ENCODE measurements around the gene TRMT11.

The TRMT11 gene

DNA sequence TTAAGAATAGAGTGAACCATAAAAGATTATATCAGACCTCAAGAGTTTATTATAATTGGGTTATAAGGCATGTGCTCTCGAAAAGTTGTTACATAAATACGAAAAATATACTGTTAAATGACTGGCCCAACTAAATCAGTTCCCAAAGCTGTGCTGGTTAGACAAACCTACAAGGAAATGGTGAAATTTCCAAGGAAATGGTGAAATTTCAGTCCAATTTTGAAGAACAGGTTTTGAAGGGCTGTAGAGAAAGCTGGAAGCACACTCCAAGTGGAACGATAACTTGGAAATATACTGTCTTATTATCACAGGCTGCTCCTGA, 400 bp upstream of the TRMT11 start:
- Histone ChIP-seq H3K4ac (ENCODE audit: low read depth, low read length) (no peak overlapping the region), H3K14ac (ENCODE audit: low read length) (no peak overlapping the region), H3K27me3 (ENCODE audit: insufficient read depth, low read length) (no peaks in the 10 kb centered on the region), H4K91ac (ENCODE audit: low read depth, low read length) (no peak overlapping the region), H2BK5ac (ENCODE audit: low read depth, low read length, poor library complexity) (no peak overlapping the region), H3K9me3 (ENCODE audit: insufficient read depth, low read depth, low read length) (no peaks in the 10 kb centered on the region), H2BK12ac (ENCODE audit: low read length) (no peak overlapping the region), H3K79me2 (ENCODE audit: control insufficient read depth, insufficient read depth, low read length, poor library complexity) (peaks cover 5% of the 10 kb centered on the region), H3K79me1 (ENCODE audit: low read length) (peaks cover 5% of the 10 kb centered on the region), H3K27ac (ENCODE audit: low read depth, low read length) (peak overlapping the region; percentile 36), H3K4me1 (ENCODE audit: control insufficient read depth in 1 of 2, insufficient read depth in 2 of 2, low read length in 2 of 2) (peaks cover 0 to 3% of the 10 kb centered on the region in 2 experiments), H4K8ac (ENCODE audit: low read depth, low read length) (peak overlapping the region; percentile 63), H3K36me3 (ENCODE audit: control insufficient read depth in 1 of 2, insufficient read depth in 2 of 2, low read length in 2 of 2) (no peaks in the 10 kb centered on the region), H2AK5ac (ENCODE audit: low read length) (no peak overlapping the region), H2BK120ac (ENCODE audit: insufficient read depth, low read length, poor library complexity) (no peak overlapping the region), H2AFZ (ENCODE audit: insufficient read depth, low read length, poor library complexity) (no peak overlapping the region), H3K23ac (ENCODE audit: low read length) (no peak overlapping the region), H3K4me2 (ENCODE audit: low read length) (peak overlapping the region; percentile 77), H3K9ac (ENCODE audit: low read length) (no peak overlapping the region), H3K18ac (ENCODE audit: low read length) (no peak overlapping the region), H4K12ac (ENCODE audit: low read depth, low read length) (peak overlapping the region; percentile 21), H3K4me3 (ENCODE audit: low read depth, low read length) (peak overlapping the region; percentile 86)
- no CpG with 5 or more reads among the region's 3 CpGs for WGBS (ENCODE audit: extremely low coverage, insufficient coverage, insufficient read length)
- peak in 1 of 2 donors; percentile 75 for DNase-seq

DNA sequence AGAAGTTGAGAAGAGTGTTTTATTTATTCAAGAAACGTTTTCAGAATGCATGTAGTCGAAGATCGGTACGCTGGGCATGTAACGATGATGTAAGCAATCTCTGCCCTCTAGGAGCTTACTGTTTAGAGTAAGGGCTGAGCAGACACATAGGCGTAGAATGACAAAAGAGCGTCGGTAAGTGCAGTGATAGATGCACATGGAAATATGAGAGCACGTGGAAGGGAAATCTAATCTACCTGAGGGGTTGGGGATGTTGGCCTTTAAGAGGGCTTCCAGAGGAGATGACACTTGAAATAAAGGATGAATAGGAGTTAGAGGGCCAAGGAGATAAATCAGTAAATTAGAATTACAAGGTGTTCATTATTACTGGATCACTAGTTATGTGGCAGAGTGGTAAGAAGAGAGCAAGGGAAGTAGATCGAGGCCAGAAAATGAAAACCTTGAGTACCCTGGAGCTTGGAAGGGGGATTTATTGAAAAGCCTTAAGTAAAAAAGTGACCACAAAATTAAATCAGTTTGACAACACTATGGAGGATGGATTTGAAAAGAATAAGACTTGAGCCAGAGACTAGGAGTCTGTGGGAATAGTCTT, 782 bp downstream of the TRMT11 start:
- DNase-seq, result no peak
- Histone ChIP-seq H3K4ac (ENCODE audit: low read depth, low read length) (peak overlapping the region; percentile 71), H3K4me1 (ENCODE audit: control insufficient read depth in 1 of 2, insufficient read depth in 2 of 2, low read length in 2 of 2) (peaks cover 0 to 3% of the 10 kb centered on the region in 2 experiments), H3K14ac (ENCODE audit: low read length) (peak overlapping the region; percentile 82), H4K8ac (ENCODE audit: low read depth, low read length) (peak overlapping the region; percentile 98), H2BK5ac (ENCODE audit: low read depth, low read length, poor library complexity) (no peak overlapping the region), H2AK5ac (ENCODE audit: low read length) (no peak overlapping the region), H4K91ac (ENCODE audit: low read depth, low read length) (peak overlapping the region; percentile 89), H3K4me3 (ENCODE audit: low read depth, low read length) (peak overlapping the region; percentile 86), H3K4me2 (ENCODE audit: low read length) (peak overlapping the region; percentile 77), H2BK120ac (ENCODE audit: insufficient read depth, low read length, poor library complexity) (no peak overlapping the region), H3K79me2 (ENCODE audit: control insufficient read depth, insufficient read depth, low read length, poor library complexity) (peaks cover 7% of the 10 kb centered on the region), H3K27me3 (ENCODE audit: insufficient read depth, low read length) (no peaks in the 10 kb centered on the region), H3K9me3 (ENCODE audit: insufficient read depth, low read depth, low read length) (no peaks in the 10 kb centered on the region), H3K27ac (ENCODE audit: low read depth, low read length) (peak overlapping the region; percentile 76), H3K79me1 (ENCODE audit: low read length) (peaks cover 5% of the 10 kb centered on the region), H2AFZ (ENCODE audit: insufficient read depth, low read length, poor library complexity) (peak overlapping the region; percentile 80), H3K36me3 (ENCODE audit: control insufficient read depth in 1 of 2, insufficient read depth in 2 of 2, low read length in 2 of 2) (no peaks in the 10 kb centered on the region), H4K12ac (ENCODE audit: low read depth, low read length) (peak overlapping the region; percentile 90), H3K23ac (ENCODE audit: low read length) (no peak overlapping the region), H2BK12ac (ENCODE audit: low read length) (no peak overlapping the region), H3K18ac (ENCODE audit: low read length) (no peak overlapping the region), H3K9ac (ENCODE audit: low read length) (peak overlapping the region; percentile 14)
- WGBS (ENCODE audit: extremely low coverage, insufficient coverage, insufficient read length), result 100% methylated on average over 1 of the region's 10 CpGs

DNA sequence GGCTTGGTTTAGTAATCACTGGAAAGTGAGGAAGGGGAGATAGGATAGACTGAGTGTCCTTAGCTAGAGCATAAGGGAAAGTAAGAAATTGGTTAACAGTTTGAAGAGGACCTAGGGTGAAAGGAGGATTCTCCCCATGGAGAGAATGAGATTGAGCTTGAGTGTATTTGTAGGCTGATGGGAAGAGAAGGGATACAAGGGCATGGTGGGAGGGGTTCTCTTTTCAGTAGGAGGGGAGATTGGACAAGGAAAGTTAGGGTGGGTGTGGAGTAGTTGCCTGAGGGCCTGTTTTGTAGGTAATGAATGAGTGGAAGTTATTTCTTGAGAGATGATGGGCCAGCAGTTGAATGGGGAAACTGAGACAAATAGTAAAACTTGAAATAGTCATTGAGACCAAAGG, 1.9 kb downstream of the TRMT11 start:
- Histone ChIP-seq H3K79me1 (ENCODE audit: low read length) (peaks cover 5% of the 10 kb centered on the region), H4K91ac (ENCODE audit: low read depth, low read length) (no peak overlapping the region), H2AFZ (ENCODE audit: insufficient read depth, low read length, poor library complexity) (no peak overlapping the region), H3K23ac (ENCODE audit: low read length) (no peak overlapping the region), H3K4ac (ENCODE audit: low read depth, low read length) (no peak overlapping the region), H4K12ac (ENCODE audit: low read depth, low read length) (no peak overlapping the region), H3K79me2 (ENCODE audit: control insufficient read depth, insufficient read depth, low read length, poor library complexity) (peaks cover 7% of the 10 kb centered on the region), H3K18ac (ENCODE audit: low read length) (no peak overlapping the region), H3K4me1 (ENCODE audit: control insufficient read depth in 1 of 2, insufficient read depth in 2 of 2, low read length in 2 of 2) (peaks cover 0 to 3% of the 10 kb centered on the region in 2 experiments), H3K27me3 (ENCODE audit: insufficient read depth, low read length) (no peaks in the 10 kb centered on the region), H3K14ac (ENCODE audit: low read length) (no peak overlapping the region), H3K4me2 (ENCODE audit: low read length) (no peak overlapping the region), H3K9ac (ENCODE audit: low read length) (no peak overlapping the region), H2BK120ac (ENCODE audit: insufficient read depth, low read length, poor library complexity) (no peak overlapping the region), H3K4me3 (ENCODE audit: low read depth, low read length) (no peak overlapping the region), H3K9me3 (ENCODE audit: insufficient read depth, low read depth, low read length) (no peaks in the 10 kb centered on the region), H3K27ac (ENCODE audit: low read depth, low read length) (no peak overlapping the region), H2BK5ac (ENCODE audit: low read depth, low read length, poor library complexity) (no peak overlapping the region), H2BK12ac (ENCODE audit: low read length) (no peak overlapping the region), H3K36me3 (ENCODE audit: control insufficient read depth in 1 of 2, insufficient read depth in 2 of 2, low read length in 2 of 2) (no peaks in the 10 kb centered on the region), H4K8ac (ENCODE audit: low read depth, low read length) (no peak overlapping the region), H2AK5ac (ENCODE audit: low read length) (no peak overlapping the region)
- no peak for DNase-seq

DNA sequence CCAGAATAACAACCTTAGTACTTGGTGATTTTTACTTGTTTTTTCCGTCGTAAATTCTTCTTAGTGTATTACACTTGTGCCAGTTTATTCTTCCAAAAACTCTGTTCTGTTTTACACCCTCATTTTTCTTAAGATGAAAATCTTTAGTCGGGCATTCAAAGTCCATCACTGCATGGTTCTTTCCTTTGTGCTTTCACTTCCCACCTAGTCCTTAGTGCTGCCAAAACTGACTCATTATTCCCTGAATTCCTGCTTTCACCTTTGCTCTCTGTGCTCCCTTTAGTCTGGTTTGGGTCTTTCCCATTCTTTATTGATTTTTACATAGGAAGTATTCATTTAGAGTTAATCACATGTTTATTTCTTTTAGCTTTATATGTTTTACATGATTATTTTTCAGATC, 3.3 kb downstream of the TRMT11 start:
- Histone ChIP-seq H2BK12ac (ENCODE audit: low read length) (no peak overlapping the region), H3K23ac (ENCODE audit: low read length) (no peak overlapping the region), H2AK5ac (ENCODE audit: low read length) (no peak overlapping the region), H3K14ac (ENCODE audit: low read length) (no peak overlapping the region), H3K18ac (ENCODE audit: low read length) (no peak overlapping the region), H3K79me1 (ENCODE audit: low read length) (peaks cover 5% of the 10 kb centered on the region), H4K91ac (ENCODE audit: low read depth, low read length) (no peak overlapping the region), H2BK120ac (ENCODE audit: insufficient read depth, low read length, poor library complexity) (no peak overlapping the region), H3K27ac (ENCODE audit: low read depth, low read length) (no peak overlapping the region), H3K36me3 (ENCODE audit: control insufficient read depth in 1 of 2, insufficient read depth in 2 of 2, low read length in 2 of 2) (no peaks in the 10 kb centered on the region), H2AFZ (ENCODE audit: insufficient read depth, low read length, poor library complexity) (no peak overlapping the region), H3K4me3 (ENCODE audit: low read depth, low read length) (no peak overlapping the region), H3K9me3 (ENCODE audit: insufficient read depth, low read depth, low read length) (no peaks in the 10 kb centered on the region), H3K4me2 (ENCODE audit: low read length) (no peak overlapping the region), H3K9ac (ENCODE audit: low read length) (no peak overlapping the region), H4K8ac (ENCODE audit: low read depth, low read length) (no peak overlapping the region), H3K4ac (ENCODE audit: low read depth, low read length) (no peak overlapping the region), H3K27me3 (ENCODE audit: insufficient read depth, low read length) (no peaks in the 10 kb centered on the region), H3K79me2 (ENCODE audit: control insufficient read depth, insufficient read depth, low read length, poor library complexity) (peaks cover 7% of the 10 kb centered on the region), H2BK5ac (ENCODE audit: low read depth, low read length, poor library complexity) (no peak overlapping the region), H3K4me1 (ENCODE audit: control insufficient read depth in 1 of 2, insufficient read depth in 2 of 2, low read length in 2 of 2) (peaks cover 0 to 3% of the 10 kb centered on the region in 2 experiments), H4K12ac (ENCODE audit: low read depth, low read length) (no peak overlapping the region)
- DNase-seq, result no peak
- no CpG with 5 or more reads among the region's 3 CpGs for WGBS (ENCODE audit: extremely low coverage, insufficient coverage, insufficient read length)
